Uterus (tissue), 4 donors: Measurements from ENCODE around the gene TMEM131. TPM values are rescaled to one million over a fixed set of nuclear protein-coding genes. Genes with fewer than 3 reads are reported as not detected.
"Not testable (repeated sequence)": the region's sequence is repeated elsewhere in the genome, so short reads cannot be mapped to it uniquely, and the experiment has no call there.

Source experiments
- DNase-seq, 2 donors: peaks; one replicate each; pipeline ENCODE4 v3.0.0-alpha.2; 2019 to 2020
- H3K27ac ChIP-seq, 2 donors: fragments of 200-600 bp; sonication (generic); 1 replicate in 1 of 2; 2 replicates in 1 of 2; pipeline ENCODE4 v1.5.1; 2016 to 2018
- H3K27me3 ChIP-seq, 2 donors: fragments of 200-600 bp; sonication (generic); one replicate each; pipeline ENCODE4 v1.5.1; 2018 to 2019; ENCODE audit warnings: control low read depth in 1 of 2
- H3K36me3 ChIP-seq, 2 donors: fragments of 200-600 bp; sonication (generic); one replicate each; pipeline ENCODE4 v1.5.1; 2019; ENCODE audit warnings: control low read depth in 1 of 2
- H3K4me1 ChIP-seq, 2 donors: fragments of 200-600 bp; sonication (generic); one replicate each; pipeline ENCODE4 v1.5.1; 2018 to 2019; ENCODE audit warnings: control low read depth in 1 of 2
- H3K4me3 ChIP-seq, 2 donors: fragments of 200-600 bp; sonication (generic); 1 replicate in 1 of 2; 2 replicates in 1 of 2; pipeline ENCODE4 v1.5.1; 2018 to 2019; ENCODE audit warnings: mild to moderate bottlenecking in 1 of 2
- H3K9me3 ChIP-seq, 2 donors: fragments of 200-600 bp; sonication (generic); one replicate each; pipeline ENCODE4 v1.5.1; 2019; ENCODE audit warnings: control low read depth in 1 of 2
- CTCF ChIP-seq, 4 experiments: fragments of 200-600 bp in 2 of 4; fragments of 450-650 bp in 2 of 4; sonication (generic) in 2 of 4; IDR thresholded peaks; one replicate each; pipeline ENCODE4 v1.5.1; 2016 to 2019; ENCODE audit warnings: antibody characterized with exemption in 4 of 4, mild to moderate bottlenecking in 2 of 4, moderate library complexity in 1 of 4
- POLR2A ChIP-seq, 2 donors: fragments of 450-650 bp; IDR thresholded peaks; one replicate each; pipeline ENCODE4 v1.6.1; 2016; ENCODE audit warnings: antibody characterized with exemption in 2 of 2, mild to moderate bottlenecking in 1 of 2, moderate library complexity in 1 of 2
- intact Hi-C: fragments of 100-400 bp; cut with DNase I; formaldehyde crosslinking; loops from one replicate; pipeline ENCODE4 v1.15.1; 2023; ENCODE audit warnings: low total_unique reads
- total RNA-seq, 4 donors: library from RNA; depleted of rRNA in 3 of 4; stranded (reverse); fragments of >200 nt in 3 of 4; gene quantifications; one replicate each; pipeline versions ENCODE4 v1.1.0 to v1.2.4, GENCODE V29; 2014 to 2023
- donor health status: DM: yes; HTN: yes; CAD: no.

TMEM131 gene
- total RNA-seq, 4 donors from 2014 or later, result 14.1 to 62.4 (median 35.4) TPM

DNA sequence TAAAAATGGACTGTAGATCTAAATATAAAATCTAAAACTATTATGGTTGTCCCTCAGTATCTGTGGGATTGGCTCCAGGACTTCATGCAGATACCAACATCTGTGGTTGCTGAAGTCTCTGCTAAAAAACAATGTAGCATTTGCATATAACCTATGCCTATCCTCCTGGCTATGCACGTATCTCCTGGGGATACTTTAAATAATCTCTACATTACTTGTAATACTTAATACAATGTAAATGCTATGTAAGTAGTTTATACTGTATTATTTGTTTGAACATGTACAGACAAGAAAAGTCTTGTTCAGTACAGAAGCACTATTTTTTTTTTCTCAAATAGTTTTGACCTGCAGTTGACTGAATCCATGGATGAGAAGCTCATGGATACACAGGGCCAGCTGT lies 147.4 kb downstream of the TMEM131 start:
- DNase-seq, result no peak
- Histone ChIP-seq H3K27me3 (no peaks in the 10 kb centered on the region), H3K36me3 (no peaks in the 10 kb centered on the region), H3K27ac (no peak overlapping the region), H3K4me1 (no peaks in the 10 kb centered on the region), H3K4me3 (no peak overlapping the region), H3K9me3 (no peaks in the 10 kb centered on the region)
- intact Hi-C loops, result no loop called here
- no peak for TF ChIP-seq CTCF (IDR thresholded peaks at IDR 0.05)
- TF ChIP-seq POLR2A (IDR thresholded peaks at IDR 0.05), result no peak

DNA sequence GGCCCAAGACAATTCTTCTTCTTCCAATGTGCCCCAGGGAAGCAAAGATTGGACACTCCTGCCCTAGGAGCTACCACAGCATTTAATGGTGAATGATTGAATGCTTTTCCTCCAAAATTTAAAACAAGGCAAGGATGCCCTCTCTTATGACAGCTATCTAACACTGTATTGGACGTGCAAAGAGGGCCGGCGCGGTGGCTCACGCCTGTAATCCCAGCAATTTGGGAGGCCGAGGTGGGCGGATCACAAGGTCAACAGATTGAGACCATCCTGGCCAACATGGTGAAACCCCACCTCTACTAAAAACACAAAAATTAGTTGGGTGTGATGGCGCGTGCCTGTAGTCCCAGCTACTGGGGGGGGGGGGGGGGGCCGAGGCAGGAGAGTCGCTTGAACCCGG lies 149.0 kb downstream of the TMEM131 start:
- intact Hi-C loops, DNase-seq, H3K4me1 ChIP-seq, H3K27ac ChIP-seq, H3K9me3 ChIP-seq, H3K4me3 ChIP-seq, H3K27me3 ChIP-seq, H3K36me3 ChIP-seq: not testable (repeated sequence)

- intact Hi-C loops, result no loop called here
- Histone ChIP-seq H3K36me3 (no peaks in the 10 kb centered on the region), H3K4me1 (no peaks in the 10 kb centered on the region), H3K27ac (no peak overlapping the region), H3K4me3 (no peak overlapping the region), H3K9me3 (no peaks in the 10 kb centered on the region), H3K27me3 (no peaks in the 10 kb centered on the region)
- TF ChIP-seq CTCF (IDR thresholded peaks at IDR 0.05), result no peak
- no peak for TF ChIP-seq POLR2A (IDR thresholded peaks at IDR 0.05)
- no peak for DNase-seq
These were observed 149.9 kb downstream of the TMEM131 start for GRCh38 chr2:97845818-97846217.

GRCh38 chr2:97845133-97845532 lies 150.6 kb downstream of the TMEM131 start:
- Histone ChIP-seq H3K27me3 (no peaks in the 10 kb centered on the region), H3K4me1 (no peaks in the 10 kb centered on the region), H3K9me3 (no peaks in the 10 kb centered on the region), H3K27ac (no peak overlapping the region), H3K4me3 (no peak overlapping the region), H3K36me3 (no peaks in the 10 kb centered on the region)
- intact Hi-C loops, result no loop called here
- TF ChIP-seq POLR2A (IDR thresholded peaks at IDR 0.05), result no peak
- no peak for TF ChIP-seq CTCF (IDR thresholded peaks at IDR 0.05)
- DNase-seq, result no peak

- H3K4me3 ChIP-seq, result no peak overlapping the region
- intact Hi-C loops, result no loop called here
- no peaks in the 10 kb centered on the region for H3K9me3 ChIP-seq
- TF ChIP-seq POLR2A (IDR thresholded peaks at IDR 0.05), result no peak
- H3K27me3 ChIP-seq, result no peaks in the 10 kb centered on the region
- DNase-seq, result no peak
- no peaks in the 10 kb centered on the region for H3K36me3 ChIP-seq
- H3K27ac ChIP-seq, result no peak overlapping the region
- H3K4me1 ChIP-seq, result no peaks in the 10 kb centered on the region
These were observed 151.4 kb downstream of the TMEM131 start for GRCh38 chr2:97844311-97844859.

GRCh38 chr2:97840198-97840597 lies 155.6 kb downstream of the TMEM131 start:
- H3K27ac ChIP-seq, result no peak overlapping the region
- H3K36me3 ChIP-seq, result no peaks in the 10 kb centered on the region
- no peak overlapping the region for H3K4me3 ChIP-seq
- no peaks in the 10 kb centered on the region for H3K9me3 ChIP-seq
- H3K4me1 ChIP-seq, result no peaks in the 10 kb centered on the region
- TF ChIP-seq CTCF (IDR thresholded peaks at IDR 0.05), result no peak
- TF ChIP-seq POLR2A (IDR thresholded peaks at IDR 0.05), result no peak
- intact Hi-C loops, result no loop called here
- no peak for DNase-seq
- no peaks in the 10 kb centered on the region for H3K27me3 ChIP-seq
